HepG2 (cell line): ENCODE results near the gene MSMB. TPM values are rescaled to one million over a fixed set of nuclear protein-coding genes. Genes with fewer than 3 reads are reported as not detected.

Experiments
- ATAC-seq: fragments of 200-7000 bp; cut with Tn5 transposase; 3 replicates; pipeline ENCODE4 v1.9.1; 2020; ENCODE audit warnings: mild to moderate bottlenecking, moderate library complexity
- BruUV-seq: library from RNA; stranded (reverse); fragments of 400-500 nt; replicated peaks from 2 replicates; lab custom pipeline; 2021; lab: Mats Ljungman, UMichigan
- CTCF ChIA-PET: fragments of 300-600 bp; formaldehyde crosslinking; extraction: SDS; loops from one replicate; lab custom pipeline; 2021; ENCODE audit warnings: low total read pairs, inconsistent platforms, low intra/inter-chr PET ratio; lab: Yijun Ruan, JAX
- POLR2A ChIA-PET: fragments of 350-600 bp; sonication (Branson Sonifier 250); formaldehyde crosslinking; loops from one replicate; lab custom pipeline; 2020; ENCODE audit warnings: antibody characterized with exemption, inconsistent platforms; lab: Yijun Ruan, JAX
- DNase-seq: peaks from one replicate; pipeline ENCODE4 v3.0.0-alpha.2; 2015; ENCODE audit warnings: low spot score
- FAIRE-seq: peaks from 3 replicates; lab custom pipeline; 2011; peaks lifted over from hg19 to GRCh38; lab: Jason Lieb, UNC
- H2AFZ ChIP-seq: one replicate; pipeline ENCODE4 v1.6.1; 2011; ENCODE audit warnings: low read length, inconsistent platforms
- H3K27ac ChIP-seq: fragments of 300-600 bp; 3 replicates; pipeline ENCODE4 v1.8.0; 2011; ENCODE audit warnings: mixed run types, mild to moderate bottlenecking, mixed read lengths, low read length, inconsistent platforms; ENCODE audit not compliant: insufficient read depth; ENCODE audit errors: extremely low read length
- H3K27me3 ChIP-seq, 2 experiments: fragments of 200-600 bp in 1 of 2; 2 replicates in 1 of 2; 3 replicates in 1 of 2; pipeline versions ENCODE4 v1.6.0 to v1.8.0; 2011; ENCODE audit warnings: low read length in 2 of 2, mild to moderate bottlenecking in 2 of 2, moderate library complexity in 2 of 2, inconsistent platforms in 1 of 2; ENCODE audit not compliant: insufficient read depth in 2 of 2, control insufficient read depth in 1 of 2
- H3K36me3 ChIP-seq, 2 experiments: fragments of 200-600 bp in 1 of 2; replicated peaks in 1 of 2; 2 replicates in 1 of 2; 3 replicates in 1 of 2; pipeline versions ENCODE4 v1.5.1 to v1.8.0; 2011; ENCODE audit warnings: low read length in 2 of 2, inconsistent platforms in 1 of 2; ENCODE audit not compliant: insufficient read depth in 2 of 2, control insufficient read depth in 1 of 2
- H3K4me1 ChIP-seq: 2 replicates; pipeline ENCODE4 v1.5.1; 2012; ENCODE audit warnings: low read length, inconsistent platforms; ENCODE audit not compliant: insufficient read depth
- H3K4me2 ChIP-seq: 2 replicates; pipeline ENCODE4 v1.6.0; 2011; ENCODE audit warnings: low read depth, low read length, inconsistent platforms
- H3K4me3 ChIP-seq, 3 experiments: fragments of 200-600 bp in 1 of 3; sonication (generic), shearing (Covaris generic) in 1 of 3; replicated peaks in 1 of 3; 2 replicates each; pipeline ENCODE4 v1.5.1; 2011 to 2016; ENCODE audit warnings: low read length in 3 of 3, inconsistent platforms in 2 of 3, low read depth in 2 of 3, mild to moderate bottlenecking in 2 of 3, control low read depth in 1 of 3, mixed read lengths in 1 of 3; ENCODE audit not compliant: insufficient read depth in 1 of 3
- H3K79me2 ChIP-seq: one replicate; pipeline ENCODE4 v1.6.1; 2011; ENCODE audit warnings: low read length, inconsistent platforms; ENCODE audit not compliant: insufficient read depth
- H3K9ac ChIP-seq: 2 replicates; pipeline ENCODE4 v1.6.0; 2011; ENCODE audit warnings: mild to moderate bottlenecking, low read depth, low read length, inconsistent platforms; ENCODE audit not compliant: insufficient read depth
- H3K9me3 ChIP-seq: 2 replicates; pipeline ENCODE4 v1.5.1; 2012; ENCODE audit warnings: mild to moderate bottlenecking, low read length
- H4K20me1 ChIP-seq: 2 replicates; pipeline ENCODE4 v1.6.0; 2011; ENCODE audit warnings: inconsistent platforms, mild to moderate bottlenecking, low read length, moderate library complexity; ENCODE audit not compliant: insufficient read depth
- ATF1 ChIP-seq: IDR thresholded peaks from 2 replicates; pipeline ENCODE4 v1.6.1; 2016; ENCODE audit warnings: mild to moderate bottlenecking, control low read depth
- BRCA1 ChIP-seq: sonication (generic); formaldehyde crosslinking; IDR thresholded peaks from 2 replicates; pipeline ENCODE4 v1.4.0; 2020; ENCODE audit warnings: missing genetic modification reagents
- E2F5 ChIP-seq: sonication (generic); formaldehyde crosslinking; conservative IDR thresholded peaks from 2 replicates; pipeline ENCODE4 v1.4.0; 2020; ENCODE audit warnings: missing genetic modification reagents
- ERF ChIP-seq: IDR thresholded peaks from 2 replicates; pipeline ENCODE4 v1.6.1; 2018; ENCODE audit warnings: missing biosample characterization, missing genetic modification reagents
- KAT8 ChIP-seq: IDR thresholded peaks from 2 replicates; pipeline ENCODE4 v1.6.1; 2016; ENCODE audit warnings: missing genetic modification reagents, missing compliant biosample characterization
- KMT2B ChIP-seq: IDR thresholded peaks from 2 replicates; pipeline ENCODE4 v1.6.1; 2016; ENCODE audit warnings: missing genetic modification reagents, missing compliant biosample characterization
- MAFG ChIP-seq: sonication (generic); formaldehyde crosslinking; IDR thresholded peaks from 2 replicates; pipeline ENCODE4 v1.5.1; 2020; ENCODE audit warnings: mild to moderate bottlenecking, missing genetic modification reagents
- MAFK ChIP-seq, 2 experiments: IDR thresholded peaks in 1 of 2; conservative IDR thresholded peaks in 1 of 2; 2 replicates each; pipeline ENCODE4 v1.6.1; 2011; ENCODE audit warnings: improper control_type of control experiment in 2 of 2, low read length in 2 of 2
- NFIC ChIP-seq: IDR thresholded peaks from 2 replicates; pipeline ENCODE4 v1.6.1; 2012; ENCODE audit warnings: mild to moderate bottlenecking, low read length, inconsistent platforms
- NFKB2 ChIP-seq: sonication (generic); formaldehyde crosslinking; IDR thresholded peaks from 2 replicates; pipeline ENCODE4 v1.4.0; 2020; ENCODE audit warnings: missing genetic modification reagents, borderline replicate concordance
- SNAPC5 ChIP-seq: sonication (generic); formaldehyde crosslinking; IDR thresholded peaks from 2 replicates; pipeline ENCODE4 v1.8.1; 2023; ENCODE audit warnings: mild to moderate bottlenecking, missing genetic modification reagents, borderline replicate concordance
- SSRP1 ChIP-seq: IDR thresholded peaks from 2 replicates; pipeline ENCODE4 v1.6.1; 2016; ENCODE audit warnings: control low read depth
- TFDP1 ChIP-seq: IDR thresholded peaks from 2 replicates; pipeline ENCODE4 v1.6.1; 2016; ENCODE audit warnings: missing compliant biosample characterization, missing genetic modification reagents, borderline replicate concordance
- ZNF263 ChIP-seq: sonication (generic); formaldehyde crosslinking; IDR thresholded peaks from 2 replicates; pipeline ENCODE4 v1.4.0; 2020; ENCODE audit warnings: missing genetic modification reagents
- ZNF446 ChIP-seq: sonication (generic); formaldehyde crosslinking; IDR thresholded peaks from 2 replicates; pipeline ENCODE4 v1.5.0; 2020; ENCODE audit warnings: mild to moderate bottlenecking, missing genetic modification reagents
- ZNF468 ChIP-seq: sonication (generic); formaldehyde crosslinking; IDR thresholded peaks from 2 replicates; pipeline ENCODE4 v1.8.0; 2022; ENCODE audit warnings: mild to moderate bottlenecking, moderate library complexity, missing genetic modification reagents
- ZNF484 ChIP-seq: sonication (generic); formaldehyde crosslinking; IDR thresholded peaks from 2 replicates; pipeline ENCODE4 v1.5.1; 2020; ENCODE audit warnings: mild to moderate bottlenecking, low read depth, missing genetic modification reagents, borderline replicate concordance
- ZNF549 ChIP-seq: sonication (generic); formaldehyde crosslinking; IDR thresholded peaks from 2 replicates; pipeline ENCODE4 v1.5.0; 2020; ENCODE audit warnings: missing genetic modification reagents
- ZNF710 ChIP-seq: sonication (generic); formaldehyde crosslinking; IDR thresholded peaks from 2 replicates; pipeline ENCODE4 v1.5.0; 2020; ENCODE audit warnings: mild to moderate bottlenecking, missing genetic modification reagents, borderline replicate concordance
- ZNF768 ChIP-seq: sonication (generic); formaldehyde crosslinking; IDR thresholded peaks from 2 replicates; pipeline ENCODE4 v1.4.0; 2020; ENCODE audit warnings: missing genetic modification reagents
- ZSCAN22 ChIP-seq: sonication (generic); formaldehyde crosslinking; IDR thresholded peaks from 2 replicates; pipeline ENCODE4 v1.4.0; 2020; ENCODE audit warnings: mild to moderate bottlenecking, missing genetic modification reagents
- WGBS: methylation state at CpG from one replicate; pipeline ENCODE4 v1.1.6; 2017; ENCODE audit warnings: low lambda C conversion rate; 5-methylcytosine and 5-hydroxymethylcytosine counted together
- in situ Hi-C: cut with HindIII; loops from 2 replicates; pipeline ENCODE4 v1.10.0; 2017; ENCODE audit warnings: low pct_unique_long_range_greater_than_20kb; ENCODE audit not compliant: extremely low pct_ligation_motif_present
- intact Hi-C: fragments of 100-400 bp; cut with micrococcal nuclease; formaldehyde crosslinking; loops from one replicate; pipeline ENCODE4 v1.10.0; 2022; ENCODE audit not compliant: unreplicated experiment
- polyA plus RNA-seq, 8 experiments: library from polyadenylated mRNA; depleted of rRNA in 3 of 8; stranded (reverse) in 7 of 8; unstranded in 1 of 8; fragments of >200 nt; fragmentation: Illumina TruSeq in 4 of 8; extraction: Trizol in 4 of 8; gene quantifications; 2 replicates each; pipeline versions ENCODE4 v1.2.1 to v1.2.3, GENCODE V29; 2011 to 2016; ENCODE audit warnings: low read depth in 4 of 8, missing spikeins in 1 of 8, mixed read lengths in 1 of 8; ENCODE audit not compliant: insufficient read depth in 1 of 8
- total RNA-seq, 5 experiments: library from RNA; depleted of rRNA; stranded (reverse); fragments of >200 nt; fragmentation: Illumina TruSeq; extraction: Trizol; gene quantifications; 2 replicates each; pipeline ENCODE4 v1.2.3, GENCODE V29; 2016; ENCODE audit warnings: low read depth in 1 of 5

Gene MSMB
- total and polyA plus RNA-seq, 2 of the 13 experiments (the other 11 are each of a cell fraction or from before 2014, with no cell fraction given): 0.84 TPM; not detected in 1

GRCh38 chr10:46022978-46023702 lies 22.9 kb downstream of the MSMB start:
- Histone ChIP-seq H3K9ac (peak overlapping the region; percentile 86), H3K27me3 (no peaks in the 10 kb centered on the region; a peak in 1 of 5 replicates), H4K20me1 (peaks cover 95% of the 10 kb centered on the region), H3K36me3 (peaks cover 3 to 17% of the 10 kb centered on the region in 2 experiments), H3K4me3 (peak overlapping the region; percentile 88 to 92 (median 89)), H3K4me1 (peaks cover 69% of the 10 kb centered on the region), H3K27ac (peak overlapping the region; percentile 86), H3K79me2 (peaks cover 96% of the 10 kb centered on the region), H3K9me3 (no peaks in the 10 kb centered on the region), H3K4me2 (peak overlapping the region; percentile 93), H2AFZ (no peak overlapping the region)
- ATAC-seq (peak; percentile 93), DNase-seq (peak; percentile 92), FAIRE-seq (no peak)
- POLR2A ChIA-PET: interaction anchor here (0.6 to 8.7 kb wide), 16 partner anchors 8 to 1044 kb away, joined by 3 to 147 read pairs (median 5); partner anchors contain the start of genes DEPP1 and TIMM23
- in situ Hi-C loops: no loop called here
- CTCF ChIA-PET: no interaction called here
- under 1% methylated on average over 10 of the region's 49 CpGs for WGBS
- no TSS peak for BruUV-seq
- intact Hi-C loops: loop anchor here (10.0 kb wide), 1 partner anchor 202 kb away; no protein-coding TSS in a partner anchor
- TF ChIP-seq E2F5 (CRISPR knock-in tag) (no peak), ATF1 (no peak), KAT8 (peak; percentile 70), MAFG (CRISPR knock-in tag) (no peak), SSRP1 (peak; percentile 85; the same call in 1 of the 2 replicates), ZSCAN22 (no peak), SNAPC5 (CRISPR knock-in tag) (no peak), ZNF484 (no peak), ZNF768 (CRISPR knock-in tag) (peak; percentile 70; the same call in 1 of the 2 replicates), ERF (CRISPR knock-in tag) (peak; percentile 95), TFDP1 (CRISPR knock-in tag) (peak; percentile 84; the same call in 1 of the 2 replicates), MAFK (conservative IDR thresholded peaks at IDR 0.05 in 1 of 2, IDR thresholded peaks at IDR 0.05 in 1 of 2; ENCODE audit: low read length in 2 of 2) (no peak), NFIC (no peak), NFKB2 (CRISPR knock-in tag) (peak; percentile 93; the same call in 1 of the 2 replicates), ZNF549 (CRISPR knock-in tag) (no peak), ZNF263 (CRISPR knock-in tag) (peak; percentile 61; the same call in 1 of the 2 replicates), ZNF468 (CRISPR knock-in tag) (no peak), KMT2B (CRISPR knock-in tag) (no peak), BRCA1 (CRISPR knock-in tag) (peak; percentile 73; the same call in 1 of the 2 replicates), ZNF446 (CRISPR knock-in tag) (no peak; the same call in 1 of the 2 replicates), ZNF710 (peak; percentile 32; the same call in 1 of the 2 replicates)
